ENCODE data around the gene PDCD2L.

- TF ChIP-seq NFXL1 (IDR thresholded peaks at IDR 0.05; ENCODE audit: borderline replicate concordance) (no peak), RAD21 (IDR thresholded peaks at IDR 0.05; ENCODE audit: insufficient read depth, low read depth, low read length) (no peak), BCLAF1 (IDR thresholded peaks at IDR 0.05) (no peak), POLR2A (IDR thresholded peaks at IDR 0.05; ENCODE audit: low read depth, low read length) (no peak), RELA (IDR thresholded peaks at IDR 0.05; ENCODE audit: borderline replicate concordance, partially characterized antibody) (no peak)
- TF ChIP-seq, protein P1, sequence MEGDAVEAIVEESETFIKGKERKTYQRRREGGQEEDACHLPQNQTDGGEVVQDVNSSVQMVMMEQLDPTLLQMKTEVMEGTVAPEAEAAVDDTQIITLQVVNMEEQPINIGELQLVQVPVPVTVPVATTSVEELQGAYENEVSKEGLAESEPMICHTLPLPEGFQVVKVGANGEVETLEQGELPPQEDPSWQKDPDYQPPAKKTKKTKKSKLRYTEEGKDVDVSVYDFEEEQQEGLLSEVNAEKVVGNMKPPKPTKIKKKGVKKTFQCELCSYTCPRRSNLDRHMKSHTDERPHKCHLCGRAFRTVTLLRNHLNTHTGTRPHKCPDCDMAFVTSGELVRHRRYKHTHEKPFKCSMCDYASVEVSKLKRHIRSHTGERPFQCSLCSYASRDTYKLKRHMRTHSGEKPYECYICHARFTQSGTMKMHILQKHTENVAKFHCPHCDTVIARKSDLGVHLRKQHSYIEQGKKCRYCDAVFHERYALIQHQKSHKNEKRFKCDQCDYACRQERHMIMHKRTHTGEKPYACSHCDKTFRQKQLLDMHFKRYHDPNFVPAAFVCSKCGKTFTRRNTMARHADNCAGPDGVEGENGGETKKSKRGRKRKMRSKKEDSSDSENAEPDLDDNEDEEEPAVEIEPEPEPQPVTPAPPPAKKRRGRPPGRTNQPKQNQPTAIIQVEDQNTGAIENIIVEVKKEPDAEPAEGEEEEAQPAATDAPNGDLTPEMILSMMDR (IDR thresholded peaks at IDR 0.05 in 2 of 3, conservative IDR thresholded peaks at IDR 0.05 in 1 of 3; ENCODE audit: control insufficient read depth in 2 of 3, extremely low read depth in 1 of 3, insufficient read depth in 1 of 3, low read depth in 3 of 3, low read length in 3 of 3) = no peak
Measured at GRCh38 chr19:34367624-34367957, 36.6 kb upstream of the PDCD2L start.
